Keratinocyte (primary cell): ENCODE data around the gene SPRED1. TPM values are rescaled to one million over a fixed set of nuclear protein-coding genes. Genes with fewer than 3 reads are reported as not detected.

Experiments used
- DNase-seq: peaks from one replicate; pipeline ENCODE4 v3.0.0-alpha.2; 2011; ENCODE audit warnings: low read depth, missing footprints, low spot score
- FAIRE-seq: peaks from 2 replicates; lab custom pipeline; 2011; peaks lifted over from hg19 to GRCh38; lab: Jason Lieb, UNC
- H2AFZ ChIP-seq: 2 replicates; pipeline ENCODE4 v1.6.0; 2012; ENCODE audit warnings: low read length, control low read depth, inconsistent platforms; ENCODE audit not compliant: control insufficient read depth
- H3K27ac ChIP-seq: 2 replicates; pipeline ENCODE4 v1.5.1; 2011; ENCODE audit warnings: low read length; ENCODE audit not compliant: control insufficient read depth, insufficient read depth
- H3K27me3 ChIP-seq: 3 replicates; pipeline ENCODE4 v1.6.0; 2011; ENCODE audit warnings: low read length; ENCODE audit not compliant: control insufficient read depth, insufficient read depth; ENCODE audit errors: extremely low read depth
- H3K36me3 ChIP-seq, 2 experiments: 2 replicates in 1 of 2; 3 replicates in 1 of 2; pipeline ENCODE4 v1.5.1; 2011; ENCODE audit warnings: low read length in 2 of 2, mild to moderate bottlenecking in 1 of 2; ENCODE audit not compliant: control insufficient read depth in 2 of 2, insufficient read depth in 2 of 2; ENCODE audit errors: extremely low read depth in 1 of 2
- H3K4me1 ChIP-seq: 3 replicates; pipeline ENCODE4 v1.5.1; 2011; ENCODE audit warnings: low read length; ENCODE audit not compliant: control insufficient read depth, insufficient read depth; ENCODE audit errors: extremely low read depth
- H3K4me2 ChIP-seq: 3 replicates; pipeline ENCODE4 v1.6.0; 2011; ENCODE audit warnings: low read depth, low read length; ENCODE audit not compliant: control insufficient read depth, insufficient read depth; ENCODE audit errors: extremely low read depth
- H3K4me3 ChIP-seq, 3 experiments: fragments of 200-600 bp in 1 of 3; sonication (generic) in 1 of 3; 2 replicates in 2 of 3; 3 replicates in 1 of 3; pipeline ENCODE4 v1.5.1; 2011 to 2016; ENCODE audit warnings: low read length in 3 of 3, mild to moderate bottlenecking in 3 of 3, control low read depth in 2 of 3, inconsistent platforms in 1 of 3, low read depth in 1 of 3, mixed read lengths in 1 of 3, mixed run types in 1 of 3, moderate library complexity in 1 of 3; ENCODE audit not compliant: control insufficient read depth in 2 of 3, insufficient read depth in 2 of 3; ENCODE audit errors: extremely low read depth in 1 of 3
- H3K79me2 ChIP-seq: 2 replicates; pipeline ENCODE4 v1.6.0; 2012; ENCODE audit warnings: low read length; ENCODE audit not compliant: control insufficient read depth, insufficient read depth
- H3K9ac ChIP-seq: 3 replicates; pipeline ENCODE4 v1.6.0; 2011; ENCODE audit warnings: low read length; ENCODE audit not compliant: control insufficient read depth, insufficient read depth; ENCODE audit errors: extremely low read depth
- H3K9me1 ChIP-seq: 3 replicates; pipeline ENCODE4 v1.6.0; 2011; ENCODE audit warnings: low read length; ENCODE audit not compliant: control insufficient read depth, insufficient read depth; ENCODE audit errors: extremely low read depth
- H3K9me3 ChIP-seq: 2 replicates; pipeline ENCODE4 v1.5.1; 2012; ENCODE audit warnings: low read depth, low read length; ENCODE audit not compliant: control insufficient read depth
- H4K20me1 ChIP-seq: 3 replicates; pipeline ENCODE4 v1.6.0; 2011; ENCODE audit warnings: low read length; ENCODE audit not compliant: control insufficient read depth, insufficient read depth; ENCODE audit errors: extremely low read depth
- CTCF ChIP-seq, 3 experiments: IDR thresholded peaks in 1 of 3; conservative IDR thresholded peaks in 1 of 3; optimal IDR thresholded peaks in 1 of 3; 2 replicates in 2 of 3; 3 replicates in 1 of 3; pipeline versions ENCODE3 to v1.5.1; 2011; ENCODE audit warnings: low read length in 3 of 3, mild to moderate bottlenecking in 3 of 3, moderate library complexity in 2 of 3, control low read depth in 1 of 3, inconsistent platforms in 1 of 3; ENCODE audit not compliant: insufficient read depth in 2 of 3; ENCODE audit errors: extremely low read depth in 1 of 3
- EZH2 ChIP-seq: IDR thresholded peaks from one replicate; pipeline ENCODE4 v1.6.1; 2012; ENCODE audit warnings: inconsistent platforms, mild to moderate bottlenecking, low read length, moderate library complexity
- dilution Hi-C: fragments of 300-500 bp; cut with MboI; formaldehyde crosslinking; loops from one replicate; pipeline ENCODE4 v1.7.0; 2020; ENCODE audit warnings: low sequenced_read_pairs; ENCODE audit not compliant: extremely low pct_ligation_motif_present
- polyA plus RNA-seq, 5 experiments: library from polyadenylated mRNA; depleted of rRNA in 3 of 5; stranded (reverse) in 3 of 5; stranded (forward) in 1 of 5; unstranded in 1 of 5; fragments of >200 nt; gene quantifications; 1 replicate in 1 of 5; 2 replicates in 3 of 5; 3 replicates in 1 of 5; pipeline versions ENCODE4 v1.2.1 to v1.2.3, GENCODE V29; 2011 to 2012; ENCODE audit warnings: missing spikeins in 2 of 5, low read depth in 1 of 5, low replicate concordance in 1 of 5

Gene SPRED1
- polyA plus RNA-seq, 1 donor (not counting 4 experiments of a cell fraction or from before 2014, with no cell fraction given), result 11.5 TPM

- Histone ChIP-seq H3K27me3 (no peaks in the 10 kb centered on the region), H3K4me3 (no peak overlapping the region), H3K9ac (no peak overlapping the region), H3K9me3 (no peaks in the 10 kb centered on the region), H3K36me3 (peaks cover 0 to 5% of the 10 kb centered on the region in 2 experiments), H3K79me2 (peaks cover 28% of the 10 kb centered on the region), H4K20me1 (no peaks in the 10 kb centered on the region), H3K27ac (no peak overlapping the region), H3K9me1 (no peaks in the 10 kb centered on the region), H3K4me1 (no peaks in the 10 kb centered on the region), H2AFZ (no peak overlapping the region), H3K4me2 (no peak overlapping the region)
- DNase-seq (no peak), FAIRE-seq (no peak)
- TF ChIP-seq EZH2 (no peak), CTCF (optimal IDR thresholded peaks at IDR 0.05 in 1 of 3, IDR thresholded peaks at IDR 0.05 in 1 of 3, conservative IDR thresholded peaks at IDR 0.05 in 1 of 3; ENCODE audit: extremely low read depth in 1 of 3, insufficient read depth in 2 of 3, low read length in 3 of 3) (no peak)
- dilution Hi-C loops, result no loop called here
Observed at GRCh38 chr15:38300395-38300794, 47.8 kb downstream of the SPRED1 start.

- FAIRE-seq (no peak), DNase-seq (no peak)
- Histone ChIP-seq H3K4me1 (no peaks in the 10 kb centered on the region), H3K4me2 (no peak overlapping the region), H3K27me3 (no peaks in the 10 kb centered on the region), H3K9me1 (no peaks in the 10 kb centered on the region), H3K9ac (no peak overlapping the region), H2AFZ (no peak overlapping the region), H3K36me3 (peaks cover 0 to 5% of the 10 kb centered on the region in 2 experiments), H3K27ac (no peak overlapping the region), H3K4me3 (no peak overlapping the region), H3K79me2 (peaks cover 38% of the 10 kb centered on the region), H3K9me3 (no peaks in the 10 kb centered on the region), H4K20me1 (no peaks in the 10 kb centered on the region)
- no peak for TF ChIP-seq CTCF (optimal IDR thresholded peaks at IDR 0.05 in 1 of 3, IDR thresholded peaks at IDR 0.05 in 1 of 3, conservative IDR thresholded peaks at IDR 0.05 in 1 of 3; ENCODE audit: extremely low read depth in 1 of 3, insufficient read depth in 2 of 3, low read length in 3 of 3)
- no peak for TF ChIP-seq EZH2
- dilution Hi-C loops, result no loop called here
Observed at GRCh38 chr15:38304481-38304880, 51.8 kb downstream of the SPRED1 start.
